Midbrain (tissue), 1 donor: Measurements from ENCODE around the gene MT4.
A peak's percentile ranks its signal among the peaks of the same experiment; 100 is the strongest.

Source experiments
- DNase-seq: peaks from one replicate; lab custom pipeline; 2025; lab: John Stamatoyannopoulos, UW

Gene MT4

DNA sequence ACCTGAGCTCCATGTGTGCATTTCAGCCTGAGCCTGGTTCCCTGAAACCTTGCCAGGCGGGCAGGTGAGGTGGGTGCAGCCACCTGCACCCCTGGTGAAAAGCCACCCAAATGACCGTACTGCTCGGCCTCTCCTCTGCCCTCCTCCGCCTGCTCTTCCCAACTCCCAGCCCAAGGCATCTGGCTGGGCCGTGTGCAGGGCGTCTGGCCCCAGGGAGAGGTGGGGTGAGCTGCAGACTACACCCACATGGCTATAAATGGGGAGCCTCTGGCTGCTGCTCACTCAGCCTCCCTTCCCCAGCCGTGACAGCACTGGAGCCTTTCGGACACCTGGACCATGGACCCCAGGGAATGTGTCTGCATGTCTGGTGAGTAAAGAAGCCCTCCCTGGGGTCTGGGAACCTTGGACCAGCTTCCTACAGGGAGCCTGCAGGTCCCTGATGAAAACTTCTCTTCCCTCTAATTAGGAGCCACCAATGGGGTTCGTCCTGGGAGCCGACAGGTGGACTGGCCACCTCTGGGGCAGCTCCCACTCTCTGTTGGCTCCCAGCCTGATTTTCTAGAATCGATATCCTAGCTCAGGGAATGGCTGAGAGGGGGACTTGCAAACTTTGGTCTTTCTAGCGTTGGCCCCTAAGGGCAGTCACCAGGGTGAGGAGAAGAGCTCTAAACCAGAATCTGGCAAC, at the start of gene MT4:
MT4 (plus strand) TSS at position 281 of the 685 bp plus-strand sequence; CDS start at position 337, 56 bp downstream.
- no peak for DNase-seq

DNA sequence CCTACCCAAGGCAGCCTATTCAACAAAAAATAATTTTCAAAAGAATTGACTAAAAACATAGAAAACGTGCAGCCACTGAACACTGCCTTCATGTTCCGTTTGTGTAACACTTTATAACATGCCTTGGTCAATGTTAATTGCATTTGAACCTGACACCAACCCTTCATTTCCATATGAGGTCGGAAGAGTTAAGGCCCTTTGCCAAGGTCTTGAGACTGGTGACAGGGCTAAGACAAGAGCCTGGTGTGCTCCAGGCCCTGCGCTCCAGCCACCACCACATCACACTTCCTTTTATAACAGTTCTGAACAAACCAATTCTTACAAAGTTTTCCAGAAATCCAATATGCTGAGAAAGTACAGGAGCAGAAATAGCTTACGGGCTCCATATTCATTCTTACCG, 49.2 kb upstream of the MT4 start:
- DNase-seq = peak; percentile 68

DNA sequence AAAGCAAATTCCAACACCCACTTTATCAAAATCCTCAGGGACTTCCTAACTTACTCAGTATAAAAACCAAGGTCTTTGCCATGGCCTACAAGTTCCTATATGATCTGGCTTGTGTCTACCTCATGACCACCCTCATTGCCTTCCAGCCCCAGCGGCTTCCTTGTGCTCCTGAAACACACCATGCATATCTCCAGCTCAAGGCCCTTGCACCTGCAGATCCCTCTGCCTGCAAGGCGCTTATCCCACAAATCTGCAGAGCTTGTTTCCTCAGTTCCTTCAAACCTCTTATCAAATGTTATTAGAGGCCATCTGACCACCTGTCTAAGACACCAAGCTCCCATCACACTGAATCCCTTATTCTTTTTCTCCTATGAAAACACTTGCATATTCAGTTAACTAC, 47.7 kb upstream of the MT4 start:
- DNase-seq = no peak

DNA sequence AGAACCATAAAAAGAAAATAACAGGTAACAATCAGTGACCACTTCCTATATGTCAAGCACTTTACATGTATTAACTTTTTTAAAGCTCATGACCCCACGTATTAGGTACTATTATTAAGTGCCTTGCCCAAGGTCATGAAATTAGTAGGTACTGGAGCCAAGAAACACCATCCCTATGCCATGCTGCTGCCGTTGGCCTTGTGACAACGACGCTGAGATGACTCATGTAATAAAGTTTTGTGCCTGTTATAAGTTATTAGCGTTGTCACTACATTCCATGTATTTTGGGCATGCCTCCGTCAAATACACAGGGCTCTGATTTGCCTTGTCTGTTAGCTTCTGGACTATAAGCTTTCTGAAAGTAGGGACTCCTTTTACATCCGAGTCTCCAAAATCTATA, 46.4 kb upstream of the MT4 start:
- no peak for DNase-seq

DNA sequence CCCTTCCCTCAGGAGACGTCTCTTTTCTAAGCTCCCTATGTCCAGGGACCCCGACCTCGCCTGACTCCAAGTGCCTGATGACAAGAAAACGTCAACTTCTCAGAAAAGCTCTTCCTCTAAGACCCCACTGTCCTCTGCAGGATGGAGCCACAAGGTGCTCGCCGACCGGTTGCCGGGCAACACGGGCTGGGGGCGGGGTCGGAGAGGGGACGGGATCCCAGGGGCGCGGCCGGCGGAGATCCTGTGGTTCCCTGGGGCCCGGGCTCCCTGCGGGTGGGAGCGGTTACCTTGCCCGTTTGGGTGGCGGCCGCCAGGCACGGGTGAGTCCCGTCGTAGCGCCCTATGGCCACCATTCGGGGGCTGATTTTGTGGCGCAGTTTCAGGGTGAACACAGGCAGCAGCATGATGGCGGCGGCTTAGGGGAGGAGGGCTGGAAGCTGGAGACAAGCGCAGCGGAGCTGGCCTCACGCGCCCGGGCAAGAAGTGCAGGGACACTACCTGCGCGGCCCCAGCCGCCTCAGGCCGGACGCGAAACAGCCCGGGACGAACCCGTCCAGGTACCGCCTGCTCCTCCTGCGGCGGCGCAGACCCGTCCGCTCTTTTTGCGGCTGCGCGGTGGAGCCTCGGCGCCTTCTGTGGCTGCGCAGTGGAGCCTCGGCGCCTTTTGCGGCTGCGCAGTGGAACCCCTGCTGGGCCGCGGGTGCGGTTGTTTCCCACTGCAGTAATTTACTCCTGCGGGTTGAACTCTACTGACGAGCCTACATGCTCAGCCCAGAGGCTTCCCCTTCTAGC, 45.2 kb upstream of the MT4 start, which contains the start of gene BBS2:
BBS2 (minus strand) TSS at position 566 of the 792 bp plus-strand sequence; CDS start at position 404, 162 bp downstream.
- peak; percentile 94 for DNase-seq

DNA sequence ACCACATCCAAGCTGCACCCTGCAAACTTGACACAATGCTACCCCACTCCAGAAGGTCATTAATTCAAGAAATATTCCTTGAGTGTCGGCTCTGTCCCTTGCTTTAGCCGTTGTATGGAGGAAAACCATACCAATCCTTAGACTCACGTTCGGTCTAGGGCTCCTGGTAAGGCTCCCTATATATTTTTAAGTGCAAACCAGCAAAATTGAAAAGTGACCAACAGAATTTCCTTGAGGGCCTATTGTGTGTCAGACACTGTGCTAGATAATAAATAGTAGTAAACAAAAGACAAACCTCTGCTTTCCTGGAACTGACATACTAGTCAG, 44.7 kb upstream of the MT4 start:
- DNase-seq = no peak

DNA sequence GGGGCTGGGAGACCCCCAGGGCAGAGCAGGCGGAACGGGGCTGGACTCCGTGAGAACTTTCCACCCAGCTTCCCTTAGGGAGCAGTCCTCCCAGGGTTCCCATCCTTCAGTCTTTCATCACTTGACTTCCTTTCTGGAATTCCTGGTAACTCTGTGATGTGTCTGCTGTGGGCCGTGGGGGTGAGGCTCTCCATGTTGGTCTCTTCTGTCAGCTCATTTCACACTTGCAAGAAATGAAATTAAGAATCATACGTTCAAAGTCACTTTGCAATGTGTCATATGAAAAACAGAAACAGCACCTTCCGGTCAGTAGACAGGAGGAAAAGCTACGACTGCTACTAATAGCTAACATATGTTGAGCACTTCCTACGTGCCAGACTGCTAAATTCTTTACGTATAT, 39.6 kb upstream of the MT4 start:
- no peak for DNase-seq

DNA sequence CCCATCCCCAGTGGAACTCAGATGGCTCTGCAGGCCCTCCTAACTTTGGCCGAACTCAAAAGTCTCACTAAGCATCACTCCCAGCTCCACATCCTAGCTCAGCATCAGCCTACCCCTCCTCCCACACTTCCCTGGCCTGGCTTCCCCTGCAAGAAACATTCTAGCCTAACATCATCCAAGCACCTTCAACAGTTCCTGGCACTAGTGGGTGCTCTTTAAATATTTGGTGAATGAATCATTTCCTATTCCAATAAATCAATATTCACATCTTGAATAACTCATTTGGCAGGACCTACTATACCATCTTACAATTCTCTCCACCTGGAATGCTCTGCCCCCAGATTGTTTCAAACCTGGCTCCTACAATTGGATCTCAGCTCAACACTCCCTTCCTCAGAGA, 34.0 kb upstream of the MT4 start:
- DNase-seq = no peak

DNA sequence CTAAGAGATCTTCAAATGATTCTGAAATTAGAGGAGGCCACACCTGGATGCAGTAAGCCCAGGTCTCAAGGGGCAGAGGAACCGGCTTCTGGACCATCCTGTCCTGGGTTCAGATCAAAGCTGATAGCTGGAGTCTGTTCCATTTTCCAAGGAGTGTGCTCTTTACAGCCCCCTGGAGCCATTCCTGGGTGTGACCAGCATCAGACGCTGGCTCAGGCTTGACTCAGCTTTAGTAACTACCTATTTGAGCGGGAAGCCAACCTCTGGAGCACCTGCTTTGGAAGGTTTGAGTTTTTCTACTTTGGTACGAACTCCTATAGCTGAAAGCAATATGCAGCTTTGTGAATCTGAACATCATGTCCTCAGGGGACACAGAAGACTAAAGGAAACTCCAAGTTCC, 32.2 kb upstream of the MT4 start:
- no peak for DNase-seq

DNA sequence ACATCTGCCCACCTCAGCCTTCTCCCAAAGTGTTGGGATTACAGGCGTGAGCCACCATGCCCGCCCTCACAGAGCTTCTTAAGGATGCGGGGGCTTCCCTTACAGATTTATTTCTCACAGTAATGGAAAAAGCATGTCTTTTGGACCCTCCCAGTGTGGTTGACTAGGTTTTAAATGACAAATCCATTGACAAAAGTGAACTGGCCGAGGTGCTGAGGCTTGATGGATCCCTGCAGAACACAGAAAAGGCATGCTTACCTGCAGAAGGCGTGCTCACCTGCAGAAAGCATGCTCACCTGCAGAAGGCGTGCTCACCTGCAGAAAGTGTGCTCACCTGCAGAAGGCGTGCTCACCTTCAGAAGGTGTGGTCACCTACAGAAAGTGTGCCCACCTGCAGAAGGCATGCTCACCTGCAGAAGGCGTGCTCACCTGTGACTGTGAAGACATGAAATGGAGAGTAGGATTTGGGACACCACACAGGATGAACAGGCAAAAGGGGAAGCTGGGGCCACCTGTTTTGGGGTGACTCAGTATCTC, 30.0 kb upstream of the MT4 start:
- DNase-seq = no peak

DNA sequence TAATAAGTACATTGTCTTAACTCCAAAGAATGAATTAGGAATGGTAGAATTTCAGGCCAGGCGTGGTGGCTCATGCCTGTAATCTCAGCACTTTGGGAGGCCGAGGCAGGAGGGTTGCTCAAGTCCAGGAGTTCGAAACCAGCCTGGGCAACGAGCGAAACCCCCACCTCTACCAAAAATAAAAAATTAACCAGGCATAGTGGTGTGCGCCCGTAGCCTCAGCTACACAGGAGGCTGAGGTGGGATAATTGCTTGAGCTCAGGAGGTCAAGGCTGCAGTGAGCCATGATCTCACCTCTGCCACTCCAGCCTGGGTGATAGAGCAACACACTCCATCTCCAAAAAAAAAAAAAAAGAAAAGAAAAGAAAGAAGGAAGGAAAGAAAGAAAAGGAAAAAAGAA, 26.5 kb upstream of the MT4 start:
- no peak for DNase-seq

DNA sequence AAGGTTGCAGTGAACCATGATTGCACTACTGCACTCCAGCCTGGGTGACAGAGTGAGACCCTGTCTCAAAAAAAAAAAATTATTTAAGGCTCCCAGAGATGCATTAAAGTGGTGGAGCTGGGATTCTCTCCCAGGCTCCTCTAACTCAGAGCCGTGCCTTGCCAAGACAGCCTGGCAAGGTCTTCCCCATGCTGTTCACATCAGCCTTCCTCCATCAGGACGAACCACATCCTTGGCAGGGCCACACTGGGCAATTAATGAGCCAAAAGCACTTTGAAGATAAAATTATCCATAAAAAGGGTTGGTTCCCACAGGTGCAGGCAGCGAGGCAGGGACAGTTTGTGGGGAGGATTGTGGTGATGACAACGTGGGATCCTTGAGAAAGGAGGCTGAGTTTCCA, 25.2 kb upstream of the MT4 start:
- DNase-seq = no peak

DNA sequence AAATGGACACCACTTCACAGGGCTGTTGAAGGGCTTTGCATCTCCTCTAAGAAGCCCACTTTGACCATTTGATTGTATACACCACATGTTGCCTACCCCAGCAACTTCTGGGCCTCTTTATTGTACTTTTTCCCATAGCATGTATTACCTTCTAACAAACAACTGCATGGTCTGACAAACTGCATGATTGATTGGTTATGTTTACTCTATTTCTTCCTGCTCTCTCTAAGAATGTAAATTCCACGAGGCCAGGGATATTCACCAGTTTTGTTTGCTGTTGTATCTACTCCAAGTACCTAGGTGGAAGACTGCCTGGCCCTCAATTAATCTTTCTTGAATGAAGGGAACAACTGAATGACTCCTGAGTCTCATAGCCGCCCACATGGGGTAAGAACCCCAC, 22.8 kb upstream of the MT4 start:
- no peak for DNase-seq

DNA sequence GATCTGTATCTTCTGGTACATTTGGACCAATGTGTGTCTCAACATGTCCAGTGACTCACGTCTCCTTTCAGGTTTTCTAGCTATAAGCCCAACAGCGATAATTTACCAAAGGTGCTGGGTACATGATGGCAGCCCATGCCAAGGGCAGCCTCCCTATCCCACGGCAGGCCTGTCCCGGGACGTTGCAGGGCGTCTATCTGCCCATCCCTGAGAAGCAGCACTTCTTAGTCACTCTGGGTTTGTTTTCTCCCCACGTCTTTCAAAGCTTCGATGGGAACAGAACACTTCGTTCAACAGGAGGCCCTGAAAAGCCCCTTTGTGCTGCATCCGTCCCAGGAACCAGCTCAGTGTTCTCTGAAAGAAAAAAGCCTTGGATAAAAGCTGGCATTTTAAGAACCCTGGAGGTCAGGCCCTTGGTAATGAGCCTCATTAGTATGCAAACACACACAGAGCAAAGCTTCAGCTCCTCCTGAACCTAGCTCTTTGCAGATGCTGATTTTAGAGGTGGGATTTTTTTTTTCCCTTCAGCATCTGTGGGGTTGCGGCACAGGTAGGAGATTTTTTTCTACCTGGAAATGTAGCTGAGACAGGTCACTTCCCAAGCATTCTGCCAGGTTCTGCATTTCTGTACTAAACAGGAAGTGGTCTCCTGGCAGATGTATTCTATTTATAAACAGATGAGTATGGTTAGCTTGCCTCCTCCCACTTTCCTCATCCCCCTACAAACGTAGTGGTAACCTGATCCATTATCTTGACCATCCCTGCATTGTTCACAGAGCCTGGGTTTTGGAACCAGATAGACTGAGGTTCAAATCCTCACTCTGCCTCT, 17.5 kb upstream of the MT4 start:
- peak; percentile 92 for DNase-seq

DNA sequence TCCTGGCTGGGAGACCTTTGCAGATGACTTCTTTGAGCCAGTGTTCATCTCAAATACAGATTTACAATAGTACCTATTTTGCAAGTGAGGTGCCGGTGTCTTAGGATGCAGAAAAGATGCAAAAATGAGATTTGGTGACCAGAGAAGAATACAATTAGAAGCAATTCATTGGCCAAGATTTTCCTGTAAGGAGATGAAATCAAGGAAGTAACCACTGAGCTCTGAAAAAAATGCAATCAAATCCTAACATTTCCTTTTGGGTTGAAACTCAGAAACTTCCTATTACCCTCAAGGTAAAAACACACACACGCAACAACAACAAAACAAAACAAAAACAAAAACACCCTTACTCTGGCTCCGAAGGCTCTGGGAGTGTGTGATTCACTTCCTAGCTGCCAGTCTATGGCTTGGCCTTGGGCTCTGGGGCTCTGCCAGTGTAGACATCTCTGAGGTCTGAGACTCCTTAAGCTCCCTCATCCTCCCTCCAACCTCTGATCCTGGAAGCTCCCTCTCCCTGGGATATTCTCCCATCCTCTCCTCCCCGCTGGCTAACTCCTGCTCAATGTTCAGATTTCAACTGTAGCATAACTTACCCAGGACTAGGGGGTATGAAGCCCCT, 16.8 kb upstream of the MT4 start:
- DNase-seq = peak; percentile 46

DNA sequence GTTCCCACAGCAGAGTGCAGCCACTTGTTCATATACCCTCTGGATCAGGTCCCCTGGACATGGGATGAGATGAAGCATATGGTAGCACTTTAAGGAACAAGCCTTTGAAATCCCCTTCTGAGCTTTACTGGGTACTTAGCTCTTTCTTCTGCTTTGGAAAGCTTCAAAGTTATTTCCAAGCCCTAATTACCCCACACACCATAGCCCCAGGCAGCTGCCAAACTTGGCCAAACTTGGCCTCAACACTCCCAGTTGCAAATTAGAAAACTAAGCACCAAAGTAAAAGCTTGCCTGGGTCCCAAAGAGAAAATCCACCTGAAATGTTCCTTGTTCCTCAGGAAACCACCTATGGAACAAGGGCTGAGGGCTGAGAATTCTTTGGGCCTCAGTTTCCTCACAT, 15.7 kb upstream of the MT4 start:
- DNase-seq = peak; percentile 22

DNA sequence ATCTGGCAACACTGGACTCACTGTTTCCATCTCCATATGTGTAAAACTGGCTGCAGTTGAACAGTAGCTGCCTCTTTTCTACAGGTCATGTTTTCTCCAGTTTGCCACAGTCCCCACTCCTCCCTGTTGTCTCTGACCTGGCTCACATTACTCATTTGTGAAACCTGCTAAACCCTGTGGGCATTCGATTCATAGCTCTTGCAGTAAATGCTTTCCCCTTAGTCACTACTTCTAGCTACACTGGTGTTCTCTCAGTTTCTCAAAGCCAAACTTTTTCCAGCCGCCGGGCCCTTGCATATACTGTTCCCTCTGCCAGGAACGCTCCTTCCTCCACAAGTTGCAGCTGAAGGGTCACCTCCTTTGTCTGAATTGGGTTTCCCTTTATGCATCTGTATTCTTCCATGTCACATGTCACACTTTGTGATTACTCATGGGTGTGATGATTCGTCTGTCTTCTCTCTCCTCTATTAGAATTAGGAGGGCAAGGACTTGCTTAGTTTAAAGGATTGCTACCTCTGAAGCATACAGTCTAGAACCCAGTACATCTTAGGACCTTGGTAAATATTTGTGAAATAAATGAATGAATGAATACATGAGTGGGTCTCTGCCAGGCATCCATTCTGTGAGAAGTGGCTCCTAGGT, 15.0 kb upstream of the MT4 start:
- no peak for DNase-seq

DNA sequence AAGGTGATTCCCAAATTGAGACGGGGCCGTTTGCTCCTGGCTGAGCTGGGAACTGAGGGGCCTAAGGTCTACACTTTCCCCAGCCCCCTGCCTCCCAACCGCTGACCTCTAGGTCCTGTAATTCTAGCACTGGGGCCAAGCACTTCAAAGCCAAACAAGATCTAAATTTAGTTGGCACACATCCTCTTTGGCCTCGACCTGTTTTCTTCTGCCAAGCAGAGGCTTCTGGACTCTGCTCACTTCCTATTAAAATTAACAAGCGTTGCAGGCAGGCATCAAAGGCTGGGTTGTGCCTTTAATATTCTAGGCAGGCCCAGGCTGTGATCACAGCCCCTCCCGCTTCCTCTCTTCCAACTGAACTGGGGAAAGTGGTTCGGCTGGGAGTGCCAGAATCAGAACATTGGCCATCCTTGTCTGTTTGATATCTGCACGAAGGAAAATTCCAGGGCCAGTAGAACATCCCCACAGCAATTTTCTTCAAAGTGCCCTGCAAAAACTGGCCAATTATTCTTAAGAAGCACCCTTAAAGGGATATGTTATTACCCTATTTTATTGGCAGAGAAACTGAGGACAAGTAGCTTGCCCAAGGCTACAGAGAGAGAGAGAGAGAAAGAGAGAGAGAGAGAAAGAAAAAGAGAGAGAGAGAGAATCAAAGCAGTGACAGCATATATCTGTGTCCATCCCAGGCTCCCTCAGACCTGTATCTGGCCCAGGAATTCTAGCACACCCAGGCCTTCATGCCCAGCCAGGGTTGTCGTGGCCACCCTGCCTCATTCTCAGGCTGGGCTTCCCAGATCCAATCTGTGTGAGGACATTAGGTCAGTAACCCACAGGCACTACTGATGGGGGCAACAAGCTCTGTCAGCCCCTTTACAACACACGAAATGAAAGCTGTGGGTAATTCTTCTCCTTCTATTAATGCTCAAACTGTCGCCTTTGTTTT, 12.8 kb upstream of the MT4 start:
- DNase-seq = peak; percentile 89

DNA sequence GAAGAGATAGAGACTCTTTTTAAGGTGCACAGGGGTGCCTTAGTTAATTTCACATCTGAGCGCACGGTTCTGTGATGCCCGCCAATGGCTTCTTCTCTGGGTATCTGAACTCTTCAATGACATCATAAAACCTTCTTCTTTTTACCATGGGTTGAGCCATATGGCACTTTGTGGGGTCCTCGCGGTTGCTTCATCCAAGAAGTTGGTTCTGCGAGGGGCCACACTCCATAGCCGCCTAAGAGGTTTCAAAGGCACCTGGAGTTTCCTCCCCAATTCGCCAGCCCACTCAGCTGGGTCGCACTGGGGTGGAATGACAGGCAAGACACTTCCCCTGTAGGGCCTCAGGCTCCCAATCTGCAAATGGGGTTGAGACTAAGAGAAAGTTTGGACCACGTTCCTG, 10.4 kb upstream of the MT4 start:
- DNase-seq = no peak

DNA sequence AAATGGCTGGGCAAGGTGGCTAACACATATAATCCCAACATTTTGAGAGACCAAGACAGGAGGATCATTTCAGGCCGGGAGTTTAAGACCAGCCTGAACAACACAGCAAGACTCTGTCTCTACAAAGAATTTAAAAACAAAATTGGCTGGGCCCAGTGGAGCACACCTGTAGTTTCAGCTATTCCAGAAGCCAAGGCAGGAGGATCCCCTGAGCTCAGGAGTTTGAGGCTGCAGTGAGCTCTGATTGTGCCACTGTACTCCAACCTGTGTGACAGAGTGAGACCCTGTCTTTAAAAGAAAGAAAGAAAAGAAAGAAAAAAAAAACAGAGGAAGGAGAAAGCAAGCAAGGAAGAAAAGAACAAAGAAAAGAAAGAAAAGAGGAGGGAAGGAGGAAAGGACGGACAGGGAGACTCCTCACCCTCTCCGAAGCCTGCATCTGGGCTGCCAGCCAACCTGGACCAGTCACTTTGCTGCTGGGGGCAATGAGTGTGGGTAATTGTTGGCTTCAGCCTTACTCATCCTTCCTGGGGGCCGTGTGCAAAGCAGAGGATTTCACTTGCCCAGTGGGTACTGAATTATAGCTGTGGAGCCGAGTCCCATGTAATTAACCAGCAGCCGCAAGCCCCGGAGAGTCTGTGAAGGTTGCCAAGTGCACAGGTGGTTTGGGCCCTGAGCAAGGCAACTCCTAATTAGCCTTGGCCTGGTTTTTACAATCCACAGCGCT, 6.7 kb upstream of the MT4 start:
- DNase-seq = peak; percentile 72
